Measurements from ENCODE around the gene YOD1.

YOD1 gene

GRCh38 chr1:207027921-207028320, 23.1 kb downstream of the YOD1 start:
- Histone ChIP-seq H2BK120ac (ENCODE audit: low read depth, low read length) (no peak overlapping the region), H4K5ac (ENCODE audit: low read length) (no peak overlapping the region), H3K79me2 (ENCODE audit: control insufficient read depth, insufficient read depth, low read length) (no peaks in the 10 kb centered on the region), H3K4me3 (ENCODE audit: low read length) (no peak overlapping the region), H3K79me1 (ENCODE audit: low read length) (no peaks in the 10 kb centered on the region), H4K8ac (ENCODE audit: low read depth, low read length) (no peak overlapping the region), H3K27ac (ENCODE audit: low read depth, low read length) (no peak overlapping the region), H3K27me3 (ENCODE audit: insufficient read depth, low read length, poor library complexity) (no peaks in the 10 kb centered on the region), H3K4me1 (ENCODE audit: control insufficient read depth, low read depth, low read length) (peaks cover 26% of the 10 kb centered on the region), H3K56ac (ENCODE audit: low read length) (no peak overlapping the region), H2AK5ac (ENCODE audit: low read length) (no peak overlapping the region), H3K23ac (ENCODE audit: low read length) (no peak overlapping the region), H2BK5ac (ENCODE audit: low read length) (no peak overlapping the region), H2BK15ac (replicated peaks; ENCODE audit: low read depth) (no peak overlapping the region), H3K4me2 (ENCODE audit: low read length) (no peak overlapping the region), H3K4ac (ENCODE audit: low read depth, low read length) (no peak overlapping the region), H3K18ac (ENCODE audit: low read length) (no peak overlapping the region), H3K9ac (ENCODE audit: low read length) (no peak overlapping the region), H3K36me3 (ENCODE audit: control insufficient read depth, insufficient read depth, low read length) (no peaks in the 10 kb centered on the region)
- no peak for DNase-seq
- WGBS (ENCODE audit: extremely low coverage, insufficient coverage, low lambda C conversion rate): no CpG with 5 or more reads among the region's 1 CpG

- Histone ChIP-seq H2AK5ac (ENCODE audit: low read length) (no peak overlapping the region), H2BK5ac (ENCODE audit: low read length) (no peak overlapping the region), H3K36me3 (ENCODE audit: control insufficient read depth, insufficient read depth, low read length) (no peaks in the 10 kb centered on the region), H3K79me1 (ENCODE audit: low read length) (no peaks in the 10 kb centered on the region), H3K9ac (ENCODE audit: low read length) (no peak overlapping the region), H4K8ac (ENCODE audit: low read depth, low read length) (no peak overlapping the region), H3K4me3 (ENCODE audit: low read length) (no peak overlapping the region), H2BK120ac (ENCODE audit: low read depth, low read length) (no peak overlapping the region), H3K56ac (ENCODE audit: low read length) (no peak overlapping the region), H3K4me2 (ENCODE audit: low read length) (no peak overlapping the region), H2BK15ac (replicated peaks; ENCODE audit: low read depth) (no peak overlapping the region), H3K79me2 (ENCODE audit: control insufficient read depth, insufficient read depth, low read length) (no peaks in the 10 kb centered on the region), H3K4me1 (ENCODE audit: control insufficient read depth, low read depth, low read length) (peaks cover 25% of the 10 kb centered on the region), H3K4ac (ENCODE audit: low read depth, low read length) (no peak overlapping the region), H3K27me3 (ENCODE audit: insufficient read depth, low read length, poor library complexity) (no peaks in the 10 kb centered on the region), H4K5ac (ENCODE audit: low read length) (no peak overlapping the region), H3K27ac (ENCODE audit: low read depth, low read length) (no peak overlapping the region), H3K23ac (ENCODE audit: low read length) (peak overlapping the region; percentile 9), H3K18ac (ENCODE audit: low read length) (no peak overlapping the region)
- DNase-seq: no peak
- WGBS (ENCODE audit: extremely low coverage, insufficient coverage, low lambda C conversion rate): no CpG with 5 or more reads among the region's 18 CpGs
Measured at GRCh38 chr1:207027206-207027777, 23.7 kb downstream of the YOD1 start.

DNA sequence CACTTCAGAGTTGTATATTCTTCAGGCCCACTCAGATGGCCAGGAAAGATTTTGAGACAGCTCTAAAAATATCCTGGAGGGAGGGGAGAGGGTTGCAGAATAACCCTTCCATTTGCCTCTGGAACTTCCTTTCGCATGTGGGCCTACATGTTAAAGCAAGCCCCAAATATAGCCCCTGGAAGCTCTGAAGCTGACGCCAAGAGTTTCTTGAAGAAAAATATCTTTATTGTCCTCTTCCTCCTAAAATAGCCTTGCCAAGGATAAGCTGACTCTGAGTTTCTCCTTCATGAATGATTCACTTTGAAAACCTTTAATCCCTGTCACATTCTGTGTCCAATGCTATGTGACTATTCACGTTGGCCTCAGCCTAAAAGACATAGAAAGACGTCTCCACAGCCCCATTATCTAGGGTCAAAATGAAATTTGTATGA, 24.9 kb downstream of the YOD1 start:
- WGBS (ENCODE audit: extremely low coverage, insufficient coverage, low lambda C conversion rate): no CpG with 5 or more reads among the region's 4 CpGs
- DNase-seq: no peak
- no peak overlapping the region for H3K4me3 ChIP-seq (ENCODE audit: low read length)
- no peak overlapping the region for H3K4ac ChIP-seq (ENCODE audit: low read depth, low read length)
- peaks cover 24% of the 10 kb centered on the region for H3K4me1 ChIP-seq (ENCODE audit: control insufficient read depth, low read depth, low read length)
- H3K23ac ChIP-seq (ENCODE audit: low read length): no peak overlapping the region
- no peaks in the 10 kb centered on the region for H3K79me1 ChIP-seq (ENCODE audit: low read length)
- H3K4me2 ChIP-seq (ENCODE audit: low read length): no peak overlapping the region
- H3K79me2 ChIP-seq (ENCODE audit: control insufficient read depth, insufficient read depth, low read length): no peaks in the 10 kb centered on the region
- no peak overlapping the region for H2BK15ac ChIP-seq (replicated peaks; ENCODE audit: low read depth)
- H3K18ac ChIP-seq (ENCODE audit: low read length): no peak overlapping the region
- no peak overlapping the region for H3K56ac ChIP-seq (ENCODE audit: low read length)
- H2BK5ac ChIP-seq (ENCODE audit: low read length): no peak overlapping the region
- H4K8ac ChIP-seq (ENCODE audit: low read depth, low read length): no peak overlapping the region
- no peak overlapping the region for H2AK5ac ChIP-seq (ENCODE audit: low read length)
- H3K27me3 ChIP-seq (ENCODE audit: insufficient read depth, low read length, poor library complexity): no peaks in the 10 kb centered on the region
- H2BK120ac ChIP-seq (ENCODE audit: low read depth, low read length): no peak overlapping the region
- H3K27ac ChIP-seq (ENCODE audit: low read depth, low read length): no peak overlapping the region
- no peak overlapping the region for H3K9ac ChIP-seq (ENCODE audit: low read length)
- no peaks in the 10 kb centered on the region for H3K36me3 ChIP-seq (ENCODE audit: control insufficient read depth, insufficient read depth, low read length)
- H4K5ac ChIP-seq (ENCODE audit: low read length): no peak overlapping the region

- Histone ChIP-seq H3K4ac (ENCODE audit: low read depth, low read length) (no peak overlapping the region), H3K4me2 (ENCODE audit: low read length) (peak overlapping the region; percentile 15), H3K79me2 (ENCODE audit: control insufficient read depth, insufficient read depth, low read length) (no peaks in the 10 kb centered on the region), H3K18ac (ENCODE audit: low read length) (no peak overlapping the region), H2AK5ac (ENCODE audit: low read length) (no peak overlapping the region), H3K4me1 (ENCODE audit: control insufficient read depth, low read depth, low read length) (peaks cover 18% of the 10 kb centered on the region), H3K79me1 (ENCODE audit: low read length) (no peaks in the 10 kb centered on the region), H2BK5ac (ENCODE audit: low read length) (no peak overlapping the region), H2BK15ac (replicated peaks; ENCODE audit: low read depth) (no peak overlapping the region), H2BK120ac (ENCODE audit: low read depth, low read length) (no peak overlapping the region), H3K27me3 (ENCODE audit: insufficient read depth, low read length, poor library complexity) (no peaks in the 10 kb centered on the region), H3K36me3 (ENCODE audit: control insufficient read depth, insufficient read depth, low read length) (no peaks in the 10 kb centered on the region), H4K8ac (ENCODE audit: low read depth, low read length) (no peak overlapping the region), H3K9ac (ENCODE audit: low read length) (peak overlapping the region; percentile 33), H3K56ac (ENCODE audit: low read length) (peak overlapping the region; percentile 59), H3K23ac (ENCODE audit: low read length) (no peak overlapping the region), H4K5ac (ENCODE audit: low read length) (no peak overlapping the region), H3K4me3 (ENCODE audit: low read length) (no peak overlapping the region), H3K27ac (ENCODE audit: low read depth, low read length) (no peak overlapping the region)
- no CpG with 5 or more reads among the region's 5 CpGs for WGBS (ENCODE audit: extremely low coverage, insufficient coverage, low lambda C conversion rate)
- DNase-seq: peak; percentile 89
Measured at GRCh38 chr1:207025146-207025880, 25.7 kb downstream of the YOD1 start.

- Histone ChIP-seq H2BK120ac (ENCODE audit: low read depth, low read length) (no peak overlapping the region), H3K4me1 (ENCODE audit: control insufficient read depth, low read depth, low read length) (peaks cover 14% of the 10 kb centered on the region), H3K18ac (ENCODE audit: low read length) (peak overlapping the region; percentile 76), H3K56ac (ENCODE audit: low read length) (peak overlapping the region; percentile 35), H3K23ac (ENCODE audit: low read length) (peak overlapping the region; percentile 11), H3K4me3 (ENCODE audit: low read length) (no peak overlapping the region), H3K27ac (ENCODE audit: low read depth, low read length) (no peak overlapping the region), H2BK15ac (replicated peaks; ENCODE audit: low read depth) (peak overlapping the region; percentile 28), H3K27me3 (ENCODE audit: insufficient read depth, low read length, poor library complexity) (no peaks in the 10 kb centered on the region), H3K79me1 (ENCODE audit: low read length) (no peaks in the 10 kb centered on the region), H2BK5ac (ENCODE audit: low read length) (no peak overlapping the region), H3K4ac (ENCODE audit: low read depth, low read length) (peak overlapping the region; percentile 47), H3K79me2 (ENCODE audit: control insufficient read depth, insufficient read depth, low read length) (no peaks in the 10 kb centered on the region), H3K36me3 (ENCODE audit: control insufficient read depth, insufficient read depth, low read length) (no peaks in the 10 kb centered on the region), H4K5ac (ENCODE audit: low read length) (no peak overlapping the region), H3K9ac (ENCODE audit: low read length) (no peak overlapping the region), H3K4me2 (ENCODE audit: low read length) (no peak overlapping the region), H4K8ac (ENCODE audit: low read depth, low read length) (peak overlapping the region; percentile 43), H2AK5ac (ENCODE audit: low read length) (peak overlapping the region; percentile 76)
- WGBS (ENCODE audit: extremely low coverage, insufficient coverage, low lambda C conversion rate): no CpG with 5 or more reads among the region's 18 CpGs
- DNase-seq: no peak
Measured at GRCh38 chr1:207024202-207025145, 26.5 kb downstream of the YOD1 start.

Measured in mesendoderm (in vitro differentiated cells).